Effector memory CD8-positive, alpha-beta T cell (primary cell): Measurements from ENCODE around the gene SLC45A2.
"Not testable (repeated sequence)": the region's sequence is repeated elsewhere in the genome, so short reads cannot be mapped to it uniquely, and the experiment has no call there.

Experiments used
- ATAC-seq: fragments of 150-1000 bp; cut with Tn5 transposase; replicated peaks from 2 replicates; pipeline ENCODE4 v1.10.0; 2021; ENCODE audit warnings: mild to moderate bottlenecking, moderate library complexity
- DNase-seq, 3 experiments: peaks; one replicate each; pipeline ENCODE4 v3.0.0; 2021
- H3K27ac Mint-ChIP-seq, 2 donors: one replicate each; pipeline ENCODE4 v1.8.0; 2022; ENCODE audit warnings: mild to moderate bottlenecking in 2 of 2, mixed read lengths in 2 of 2, moderate library complexity in 2 of 2
- H3K27me3 Mint-ChIP-seq, 2 donors: one replicate each; pipeline ENCODE4 v1.8.0; 2022; ENCODE audit warnings: mixed read lengths in 2 of 2
- H3K36me3 Mint-ChIP-seq: one replicate; pipeline ENCODE4 v1.8.0; 2022; ENCODE audit warnings: mild to moderate bottlenecking, moderate library complexity, mixed read lengths; ENCODE audit not compliant: insufficient read depth
- H3K4me1 Mint-ChIP-seq, 2 donors: one replicate each; pipeline ENCODE4 v1.8.0; 2022; ENCODE audit warnings: low read depth in 2 of 2, mixed read lengths in 2 of 2
- H3K4me3 Mint-ChIP-seq, 2 donors: one replicate each; pipeline ENCODE4 v1.8.0; 2022; ENCODE audit warnings: mild to moderate bottlenecking in 2 of 2, mixed read lengths in 2 of 2, moderate library complexity in 2 of 2
- H3K9me3 Mint-ChIP-seq, 2 donors: one replicate each; pipeline ENCODE4 v1.8.0; 2022; ENCODE audit warnings: mixed read lengths in 2 of 2

SLC45A2 gene

GRCh38 chr5:34015120-34015822 is 30.8 kb upstream of the SLC45A2 start:
- Mint-ChIP-seq H3K36me3 (peaks cover 3% of the 10 kb centered on the region), H3K4me1 (no peaks in the 10 kb centered on the region), H3K4me3 (no peak overlapping the region), H3K27me3 (no peaks in the 10 kb centered on the region), H3K9me3 (no peaks in the 10 kb centered on the region), H3K27ac (no peak overlapping the region)
- DNase-seq (no peak), ATAC-seq (no peak)

GRCh38 chr5:34014626-34015025 is 30.1 kb upstream of the SLC45A2 start:
- H3K36me3 Mint-ChIP-seq: peaks cover 3% of the 10 kb centered on the region
- no peak for ATAC-seq
- no peak overlapping the region for H3K27ac Mint-ChIP-seq
- peaks cover 0 to under 1% of the 10 kb centered on the region in 2 donors for H3K4me1 Mint-ChIP-seq
- no peak overlapping the region for H3K4me3 Mint-ChIP-seq
- DNase-seq: no peak
- no peaks in the 10 kb centered on the region for H3K27me3 Mint-ChIP-seq
- H3K9me3 Mint-ChIP-seq: no peaks in the 10 kb centered on the region

GRCh38 chr5:34013547-34013946 is 29.1 kb upstream of the SLC45A2 start:
- Mint-ChIP-seq H3K9me3 (no peaks in the 10 kb centered on the region), H3K27me3 (no peaks in the 10 kb centered on the region), H3K27ac (no peak overlapping the region), H3K4me1 (peaks cover 9 to 10% of the 10 kb centered on the region in 2 donors), H3K36me3 (peaks cover 6% of the 10 kb centered on the region), H3K4me3 (no peak overlapping the region)
- ATAC-seq (no peak), DNase-seq (no peak)

- H3K27ac Mint-ChIP-seq: no peak overlapping the region
- peaks cover 14% of the 10 kb centered on the region for H3K36me3 Mint-ChIP-seq
- H3K4me3 Mint-ChIP-seq: no peak overlapping the region
- DNase-seq: no peak
- no peak for ATAC-seq
- no peaks in the 10 kb centered on the region for H3K27me3 Mint-ChIP-seq
- peaks cover 10 to 14% of the 10 kb centered on the region in 2 donors for H3K4me1 Mint-ChIP-seq
- H3K9me3 Mint-ChIP-seq: no peaks in the 10 kb centered on the region
Observed at GRCh38 chr5:34012791-34013190, 28.3 kb upstream of the SLC45A2 start.

DNA sequence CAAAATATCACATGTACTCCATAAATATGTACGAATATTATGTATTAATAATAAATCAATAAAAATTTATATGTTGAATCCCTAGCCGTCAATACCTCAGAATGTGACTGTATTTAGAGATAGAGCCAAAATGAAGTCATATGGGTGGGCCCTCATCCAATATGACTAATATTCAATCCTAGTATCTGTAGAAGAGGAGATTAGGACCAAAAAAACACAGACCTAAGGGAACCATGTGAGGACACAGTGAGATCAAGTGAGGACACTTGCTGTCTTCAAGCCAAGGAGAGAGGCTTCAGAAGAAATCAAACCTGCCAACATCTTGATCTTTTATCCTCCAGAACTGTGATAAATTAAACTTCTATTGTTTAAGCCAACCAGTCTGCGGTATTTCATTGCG is 27.0 kb upstream of the SLC45A2 start:
- Mint-ChIP-seq H3K4me1 (peaks cover 17 to 22% of the 10 kb centered on the region in 2 donors), H3K27ac (no peak overlapping the region), H3K27me3 (no peaks in the 10 kb centered on the region), H3K4me3 (no peak overlapping the region), H3K36me3 (peaks cover 20% of the 10 kb centered on the region), H3K9me3 (no peaks in the 10 kb centered on the region)
- ATAC-seq: no peak
- no peak for DNase-seq

- H3K36me3 Mint-ChIP-seq: peaks cover 20% of the 10 kb centered on the region
- ATAC-seq, DNase-seq, H3K27ac Mint-ChIP-seq, H3K9me3 Mint-ChIP-seq, H3K4me3 Mint-ChIP-seq, H3K27me3 Mint-ChIP-seq: not testable (repeated sequence)
- peaks cover 17 to 22% of the 10 kb centered on the region in 2 donors for H3K4me1 Mint-ChIP-seq
Observed at GRCh38 chr5:34010146-34010545, 25.7 kb upstream of the SLC45A2 start.

DNA sequence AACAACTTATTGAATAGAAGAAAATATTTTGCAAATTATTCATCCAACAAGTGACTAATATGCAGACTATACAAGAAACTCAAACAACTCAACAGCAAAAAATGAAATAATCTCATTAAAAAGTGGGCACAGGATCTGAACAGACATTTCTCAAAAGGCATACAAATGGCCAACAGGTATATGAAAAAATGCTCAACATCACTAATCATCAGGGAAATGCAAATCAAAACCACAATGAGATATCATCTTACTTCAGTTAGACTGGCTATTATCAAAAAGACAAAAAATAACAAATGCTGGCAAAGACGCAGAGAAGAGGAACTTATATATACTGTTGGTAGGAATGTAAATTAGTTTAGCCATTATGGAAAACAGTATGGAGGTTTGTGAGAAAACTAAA is 25.1 kb upstream of the SLC45A2 start:
- DNase-seq (no peak), ATAC-seq (no peak)
- Mint-ChIP-seq H3K9me3 (no peaks in the 10 kb centered on the region), H3K27ac (peak overlapping the region in 1 of 2 donors; percentile 89), H3K4me1 (peaks cover 17 to 22% of the 10 kb centered on the region in 2 donors), H3K27me3 (no peaks in the 10 kb centered on the region), H3K36me3 (peaks cover 19% of the 10 kb centered on the region), H3K4me3 (peak overlapping the region in 1 of 2 donors; percentile 10)

DNA sequence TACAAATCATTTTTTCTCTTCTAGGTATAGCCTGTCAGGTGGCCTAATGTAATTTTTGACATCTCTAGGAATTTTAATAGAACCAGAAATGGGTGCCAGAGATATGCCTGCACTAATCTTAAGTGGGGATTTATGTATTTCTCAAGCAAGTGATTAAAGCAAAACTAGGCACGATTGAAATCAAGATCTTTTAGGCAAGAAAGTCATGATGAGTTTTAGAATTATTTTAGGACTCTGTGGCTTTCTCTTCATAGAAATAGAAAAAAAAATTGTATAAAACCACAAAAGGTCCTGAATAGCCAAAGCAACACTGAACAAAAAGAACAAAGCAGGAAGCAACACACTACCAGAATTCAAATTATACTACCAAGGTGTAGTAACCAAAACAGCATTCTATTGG is 24.3 kb upstream of the SLC45A2 start:
- DNase-seq (no peak), ATAC-seq (no peak)
- Mint-ChIP-seq H3K36me3 (peaks cover 17% of the 10 kb centered on the region), H3K4me3 (peak overlapping the region; percentile 96), H3K9me3 (no peaks in the 10 kb centered on the region), H3K4me1 (peaks cover 17 to 22% of the 10 kb centered on the region in 2 donors), H3K27me3 (no peaks in the 10 kb centered on the region), H3K27ac (peak overlapping the region; percentile 81 to 89)

GRCh38 chr5:34007621-34008600 is 23.4 kb upstream of the SLC45A2 start, which contains the start of gene AMACR:
TSS of gene AMACR (minus strand) at chr5:34008050. CDS start at chr5:34008019, 31 bp downstream.
- Mint-ChIP-seq H3K27me3 (no peaks in the 10 kb centered on the region), H3K9me3 (no peaks in the 10 kb centered on the region), H3K4me1 (peaks cover 17 to 22% of the 10 kb centered on the region in 2 donors), H3K27ac (peak within 1 kb of the TSS; percentile 81 to 89), H3K36me3 (peaks cover 17% of the 10 kb centered on the region), H3K4me3 (peak within 1 kb of the TSS; percentile 96)
- ATAC-seq (peak; percentile 85), DNase-seq (peak; percentile 82 to 90 (median 83))

GRCh38 chr5:34007201-34007620 is 22.7 kb upstream of the SLC45A2 start:
- Mint-ChIP-seq H3K27ac (peak overlapping the region; percentile 81 to 89), H3K4me1 (peaks cover 17 to 22% of the 10 kb centered on the region in 2 donors), H3K36me3 (peaks cover 17% of the 10 kb centered on the region), H3K9me3 (no peaks in the 10 kb centered on the region), H3K4me3 (peak overlapping the region; percentile 96), H3K27me3 (no peaks in the 10 kb centered on the region)
- ATAC-seq (no peak), DNase-seq (no peak)

- H3K4me3 Mint-ChIP-seq: peak overlapping the region in 1 of 2 donors; percentile 1
Observed at GRCh38 chr5:34005681-34006080, 21.2 kb upstream of the SLC45A2 start.

GRCh38 chr5:34005211-34005610 is 20.7 kb upstream of the SLC45A2 start:
- H3K27me3 Mint-ChIP-seq: no peaks in the 10 kb centered on the region
- no peaks in the 10 kb centered on the region for H3K9me3 Mint-ChIP-seq
- no peak overlapping the region for H3K27ac Mint-ChIP-seq
- H3K4me1 Mint-ChIP-seq: peaks cover 17 to 22% of the 10 kb centered on the region in 2 donors
- DNase-seq (no peak), ATAC-seq (no peak)
- peaks cover 17% of the 10 kb centered on the region for H3K36me3 Mint-ChIP-seq
- H3K4me3 Mint-ChIP-seq: no peak overlapping the region

More at GRCh38 chr5:34005681-34006080, 21.2 kb upstream of the SLC45A2 start:
- H3K27ac Mint-ChIP-seq: no peak overlapping the region
- H3K9me3 Mint-ChIP-seq: no peaks in the 10 kb centered on the region
- H3K27me3 Mint-ChIP-seq: no peaks in the 10 kb centered on the region
- ATAC-seq (no peak), DNase-seq (no peak)
- H3K4me1 Mint-ChIP-seq: peaks cover 17 to 22% of the 10 kb centered on the region in 2 donors
- peaks cover 17% of the 10 kb centered on the region for H3K36me3 Mint-ChIP-seq

DNA sequence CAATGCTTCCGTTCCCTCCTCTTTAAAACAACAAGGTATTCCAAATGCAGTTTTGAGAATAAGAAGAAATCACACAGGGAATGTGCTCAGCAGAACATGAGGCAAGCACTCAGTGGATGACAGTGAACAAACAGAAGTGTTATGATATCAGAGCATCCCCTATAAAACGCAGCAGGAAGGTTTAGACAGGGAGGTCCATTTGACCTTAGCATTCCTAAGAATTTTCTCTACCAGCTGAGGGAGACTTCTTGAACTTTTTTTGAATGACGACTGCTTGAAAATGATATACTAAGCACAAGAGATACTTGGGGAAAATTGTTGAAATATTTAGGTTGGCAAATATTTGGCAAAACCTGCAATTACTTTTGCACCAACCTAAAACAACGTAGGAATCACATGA is 19.4 kb upstream of the SLC45A2 start:
- H3K4me3 Mint-ChIP-seq: no peak overlapping the region
- no peak for ATAC-seq
- peaks cover 11 to 17% of the 10 kb centered on the region in 2 donors for H3K4me1 Mint-ChIP-seq

More for the DNA sequence above, 19.4 kb upstream of the SLC45A2 start:
- DNase-seq: no peak
- no peaks in the 10 kb centered on the region for H3K27me3 Mint-ChIP-seq
- peaks cover 17% of the 10 kb centered on the region for H3K36me3 Mint-ChIP-seq
- H3K9me3 Mint-ChIP-seq: no peaks in the 10 kb centered on the region
- no peak overlapping the region for H3K27ac Mint-ChIP-seq
